ENCODE measurements around the gene DNAJB12.
"Not testable (repeated sequence)": the region's sequence is repeated elsewhere in the genome, so short reads cannot be mapped to it uniquely, and the experiment has no call there.

The DNAJB12 gene

GRCh38 chr10:72331575-72332422 is 22.9 kb downstream of the DNAJB12 start:
- DNase-seq (ENCODE audit: low read depth in 2 of 2): peak; percentile 92 to 96

GRCh38 chr10:72330069-72330426 is 24.7 kb downstream of the DNAJB12 start:
- no peak for DNase-seq (ENCODE audit: low read depth in 2 of 2)

DNA sequence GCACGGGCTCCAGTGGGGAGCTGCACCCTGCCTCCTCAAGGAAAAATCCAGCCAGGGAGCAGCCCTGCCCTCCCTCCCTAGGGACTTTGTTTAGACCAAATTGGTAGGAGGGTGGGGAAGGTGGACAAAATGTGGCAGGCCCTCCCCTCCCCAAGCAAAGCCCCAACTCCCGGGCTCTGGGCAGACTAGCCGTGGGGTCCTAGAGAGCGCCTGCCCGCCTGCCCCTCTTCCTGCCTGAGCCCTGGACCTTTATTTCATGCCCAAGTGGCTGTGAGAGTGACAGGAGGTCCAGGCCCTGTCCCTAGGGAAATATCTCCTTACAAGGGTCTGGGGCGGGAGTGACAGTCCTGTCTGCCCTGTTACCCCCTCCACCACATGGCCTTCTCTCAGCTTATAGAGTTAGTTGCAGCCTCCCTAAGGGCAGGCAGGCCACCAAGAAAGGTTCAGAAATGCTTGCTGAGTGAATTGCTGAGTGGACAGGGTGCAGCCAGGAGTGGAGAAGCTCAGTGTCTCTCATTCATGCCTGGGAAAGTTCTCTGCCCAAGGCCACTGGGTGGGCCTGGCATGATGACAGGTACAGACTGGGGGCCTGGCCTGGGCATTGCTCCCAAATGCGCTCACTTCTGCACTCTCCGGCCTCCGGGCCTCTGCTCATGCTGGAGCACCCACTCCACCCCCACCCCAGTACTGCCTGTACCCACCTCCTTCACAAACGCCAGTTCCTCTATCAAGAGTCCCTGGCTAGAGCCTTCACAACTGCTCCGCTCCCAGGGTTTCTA is 25.2 kb downstream of the DNAJB12 start:
- no peak for DNase-seq (ENCODE audit: low read depth in 2 of 2)

- DNase-seq (ENCODE audit: low read depth in 2 of 2): peak in 1 of 2 donors; percentile 63
Observed at GRCh38 chr10:72328829-72329204, 25.9 kb downstream of the DNAJB12 start.

- no peak for DNase-seq (ENCODE audit: low read depth in 2 of 2)
Observed at GRCh38 chr10:72328045-72328828, 26.5 kb downstream of the DNAJB12 start.

DNA sequence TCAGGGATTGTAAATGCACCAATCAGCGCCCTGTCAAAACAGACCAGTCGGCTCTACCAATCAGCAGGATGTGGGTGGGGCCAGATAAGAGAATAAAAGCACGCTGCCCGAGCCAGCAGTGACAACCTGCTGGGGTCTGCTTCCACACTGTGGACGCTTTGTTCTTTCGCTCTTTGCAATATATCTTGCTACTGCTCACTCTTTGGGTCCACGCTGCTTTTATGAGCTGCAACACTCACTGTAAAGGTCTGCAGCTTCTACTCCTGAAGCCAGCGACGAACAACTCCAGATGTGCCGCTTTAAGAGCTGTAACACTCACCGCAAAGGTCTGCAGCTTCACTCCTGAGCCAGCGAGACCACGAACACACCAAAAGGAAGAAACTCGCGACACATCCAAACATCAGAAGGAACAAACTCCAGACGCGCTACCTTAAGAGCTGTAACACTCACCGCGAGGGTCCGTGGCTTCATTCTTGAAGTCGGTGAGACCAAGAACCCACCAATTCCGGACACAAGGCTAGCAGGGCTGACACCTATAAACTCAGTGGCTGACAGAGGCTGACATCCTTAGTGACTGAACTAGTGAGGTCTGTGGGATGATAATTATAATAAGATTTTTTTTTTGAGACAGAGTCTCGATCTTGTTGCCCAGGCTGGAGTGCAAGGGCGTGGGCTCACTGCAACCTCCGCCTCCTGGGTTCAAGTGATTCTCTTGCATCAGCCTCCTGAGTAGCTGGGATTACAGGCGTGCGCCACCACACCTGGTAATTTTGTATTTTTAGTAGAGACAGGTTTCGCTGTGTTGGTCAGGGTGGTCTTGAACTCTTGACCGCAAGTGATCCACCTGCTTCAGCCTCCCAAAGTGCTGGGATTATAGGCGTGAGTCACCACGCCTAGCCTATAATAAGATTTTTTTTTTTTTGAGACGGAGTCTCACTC is 27.8 kb downstream of the DNAJB12 start:
- DNase-seq (ENCODE audit: low read depth in 2 of 2): peak in 1 of 2 donors; percentile 78

DNA sequence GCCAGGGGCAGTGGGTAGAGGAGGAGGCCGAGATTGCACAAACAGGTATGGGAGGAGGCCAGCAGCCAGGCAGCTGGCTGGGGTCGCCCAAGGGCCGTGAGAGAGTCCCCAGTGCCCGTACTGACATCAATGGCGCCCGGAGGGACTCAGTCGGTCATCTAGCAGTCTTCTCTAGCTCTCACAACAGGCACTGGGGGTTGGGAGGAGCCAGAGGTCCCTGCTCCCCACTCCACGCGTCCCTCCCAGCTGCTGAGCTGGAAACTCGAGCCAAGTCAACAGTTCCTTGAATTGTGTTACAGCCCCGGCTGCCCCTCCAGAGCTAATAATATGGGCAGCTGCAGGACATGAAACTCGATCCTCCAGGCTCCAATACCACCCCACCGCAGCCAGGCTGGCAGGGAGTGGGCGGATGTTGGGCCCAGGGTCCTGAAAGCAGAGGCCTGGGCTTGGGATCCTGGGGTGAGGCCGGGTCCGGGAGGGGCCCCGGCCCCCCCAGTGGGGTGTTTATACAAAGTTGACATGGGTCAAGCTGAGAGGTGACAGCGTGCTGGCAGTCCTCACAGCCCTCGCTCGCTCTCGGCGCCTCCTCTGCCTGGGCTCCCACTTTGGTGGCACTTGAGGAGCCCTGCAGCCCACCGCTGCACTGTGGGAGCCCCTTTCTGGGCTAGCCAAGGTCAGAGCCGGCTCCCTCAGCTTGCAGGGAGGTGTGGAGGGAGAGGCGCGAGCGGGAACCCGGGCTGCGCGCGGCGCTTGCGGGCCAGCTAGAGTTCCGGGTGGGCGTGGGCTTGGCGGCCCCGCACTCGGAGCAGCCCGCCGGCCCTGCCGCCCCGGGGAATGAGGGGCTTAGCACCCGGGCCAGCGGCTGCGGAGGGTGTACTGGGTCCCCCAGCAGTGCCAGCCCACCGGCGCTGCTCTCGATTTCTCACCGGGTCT is 29.2 kb downstream of the DNAJB12 start:
- DNase-seq (ENCODE audit: low read depth in 2 of 2): not testable (repeated sequence)

GRCh38 chr10:72323771-72324191 is 30.9 kb downstream of the DNAJB12 start:
- no peak for DNase-seq (ENCODE audit: low read depth in 2 of 2)

DNA sequence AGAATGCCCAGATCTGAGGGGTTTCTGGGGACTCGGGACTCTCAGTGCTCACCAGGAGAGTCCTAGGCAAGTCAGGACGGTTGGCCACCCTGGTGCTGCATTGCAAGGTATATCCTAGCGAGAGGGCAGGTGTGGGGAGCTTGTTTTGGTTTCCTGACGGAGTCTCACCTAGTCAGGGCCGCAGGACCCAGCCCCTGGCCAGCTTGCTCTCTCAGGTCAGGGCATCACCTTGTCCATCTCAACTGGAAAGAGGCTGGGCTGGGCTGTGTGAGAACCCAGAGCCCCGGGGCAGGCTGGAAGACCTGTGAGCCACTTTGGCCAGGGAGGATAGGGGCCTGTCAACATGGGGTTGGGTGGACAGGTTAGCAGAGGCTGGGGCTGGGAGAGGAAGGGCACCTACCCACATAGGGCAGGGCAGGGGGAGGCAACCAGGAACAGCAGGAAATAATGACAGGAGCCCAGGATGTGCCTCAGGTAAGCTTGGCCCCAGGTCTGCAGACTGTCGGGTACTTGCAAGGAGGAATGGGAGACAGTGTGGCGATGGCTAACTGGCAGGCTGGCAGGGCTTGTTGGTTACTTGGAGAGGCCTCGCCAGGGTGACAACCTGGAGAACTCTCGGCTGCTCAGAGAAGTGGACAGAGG is 31.5 kb downstream of the DNAJB12 start:
- DNase-seq (ENCODE audit: low read depth in 2 of 2): no peak

DNA sequence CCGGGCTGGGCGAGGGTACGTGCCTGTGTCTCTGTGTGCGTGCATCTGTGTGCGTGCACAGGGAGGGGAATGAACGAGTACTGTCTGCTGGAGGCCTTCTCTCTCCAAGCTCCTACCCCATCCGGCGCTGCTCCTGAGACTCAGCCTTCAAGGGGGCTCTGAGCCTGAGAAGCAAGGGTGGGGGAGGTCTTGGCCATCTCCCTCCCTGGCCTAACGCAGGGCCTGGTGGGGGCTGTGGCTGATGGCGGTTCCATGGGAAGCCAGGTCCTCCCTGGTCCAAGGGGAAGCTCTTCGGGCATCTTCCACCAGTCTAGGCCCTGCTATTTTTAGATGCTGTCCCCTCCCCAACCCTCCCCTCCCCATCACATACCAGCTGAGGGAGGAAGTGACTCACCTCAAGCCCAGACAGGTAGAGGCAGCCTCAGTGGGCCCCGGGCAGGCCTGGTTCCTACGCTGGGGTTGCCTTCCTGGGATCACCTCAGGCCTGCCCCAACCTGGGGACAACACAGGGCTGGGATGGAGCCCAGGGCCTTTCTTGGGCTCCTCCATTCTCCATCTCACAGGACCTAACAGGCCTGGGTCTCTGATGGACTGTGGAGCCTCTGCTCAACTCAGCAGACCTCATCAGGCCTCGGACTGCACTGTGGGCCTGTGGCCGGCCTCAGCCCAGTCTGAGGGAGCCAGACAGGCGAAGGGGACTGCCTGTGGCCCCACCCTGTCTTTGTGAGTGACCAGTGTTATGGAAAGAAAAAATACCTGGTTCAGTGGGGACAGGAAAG is 32.2 kb downstream of the DNAJB12 start:
- DNase-seq (ENCODE audit: low read depth in 2 of 2): no peak

DNA sequence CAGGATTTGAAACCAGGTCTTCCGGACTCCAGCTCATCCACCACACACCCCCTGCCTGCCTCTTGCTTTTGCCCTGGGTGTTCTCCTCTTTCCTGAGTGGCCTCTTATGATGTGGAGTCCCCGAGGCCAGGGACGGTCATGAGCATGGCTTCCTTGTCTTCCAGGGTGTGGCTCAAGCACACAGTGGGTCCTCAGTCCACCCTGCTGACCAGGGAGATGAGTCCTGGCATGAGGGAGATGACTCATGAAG is 32.8 kb downstream of the DNAJB12 start:
- no peak for DNase-seq (ENCODE audit: low read depth in 2 of 2)

DNA sequence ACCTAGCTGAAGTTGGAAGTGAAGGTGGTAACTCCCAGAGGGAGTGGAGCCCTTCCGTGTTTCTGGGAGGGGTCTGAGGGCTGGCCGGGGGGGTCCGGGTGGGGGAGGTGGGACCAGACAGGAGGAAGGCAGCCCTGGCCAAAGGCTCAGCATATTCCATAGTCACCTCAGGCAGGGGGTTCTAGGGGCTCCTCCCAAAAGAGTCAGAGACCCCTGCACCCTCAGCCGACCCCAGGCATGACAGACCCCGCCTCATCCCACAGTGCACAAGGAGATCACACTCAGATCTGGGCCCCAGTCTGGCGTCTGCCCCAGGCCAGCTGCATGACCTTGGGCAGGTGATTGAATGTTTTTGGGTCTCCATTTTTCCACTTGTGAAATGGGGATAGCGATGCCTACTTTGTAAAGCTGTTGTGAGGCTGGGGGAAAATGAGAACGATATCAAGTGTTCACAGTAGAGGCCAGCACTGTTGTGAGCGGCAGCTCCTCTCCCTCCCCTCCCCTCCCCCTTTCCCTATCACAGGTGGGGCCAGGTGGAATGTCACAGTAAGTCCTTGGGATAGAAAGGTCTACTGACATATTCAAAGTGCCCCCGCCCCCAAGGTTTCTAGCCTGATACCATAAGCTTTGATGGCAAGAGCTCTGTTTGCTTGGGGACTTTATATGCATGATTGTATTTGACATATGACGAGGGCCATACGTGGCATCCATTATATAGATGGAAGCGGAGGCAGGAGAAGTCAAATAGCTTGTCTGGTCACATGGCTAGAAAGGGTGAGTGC is 33.3 kb downstream of the DNAJB12 start:
- DNase-seq (ENCODE audit: low read depth in 2 of 2): no peak

- DNase-seq (ENCODE audit: low read depth in 2 of 2): peak in 1 of 2 donors; percentile 75
Observed at GRCh38 chr10:72320676-72321247, 34.0 kb downstream of the DNAJB12 start.

DNA sequence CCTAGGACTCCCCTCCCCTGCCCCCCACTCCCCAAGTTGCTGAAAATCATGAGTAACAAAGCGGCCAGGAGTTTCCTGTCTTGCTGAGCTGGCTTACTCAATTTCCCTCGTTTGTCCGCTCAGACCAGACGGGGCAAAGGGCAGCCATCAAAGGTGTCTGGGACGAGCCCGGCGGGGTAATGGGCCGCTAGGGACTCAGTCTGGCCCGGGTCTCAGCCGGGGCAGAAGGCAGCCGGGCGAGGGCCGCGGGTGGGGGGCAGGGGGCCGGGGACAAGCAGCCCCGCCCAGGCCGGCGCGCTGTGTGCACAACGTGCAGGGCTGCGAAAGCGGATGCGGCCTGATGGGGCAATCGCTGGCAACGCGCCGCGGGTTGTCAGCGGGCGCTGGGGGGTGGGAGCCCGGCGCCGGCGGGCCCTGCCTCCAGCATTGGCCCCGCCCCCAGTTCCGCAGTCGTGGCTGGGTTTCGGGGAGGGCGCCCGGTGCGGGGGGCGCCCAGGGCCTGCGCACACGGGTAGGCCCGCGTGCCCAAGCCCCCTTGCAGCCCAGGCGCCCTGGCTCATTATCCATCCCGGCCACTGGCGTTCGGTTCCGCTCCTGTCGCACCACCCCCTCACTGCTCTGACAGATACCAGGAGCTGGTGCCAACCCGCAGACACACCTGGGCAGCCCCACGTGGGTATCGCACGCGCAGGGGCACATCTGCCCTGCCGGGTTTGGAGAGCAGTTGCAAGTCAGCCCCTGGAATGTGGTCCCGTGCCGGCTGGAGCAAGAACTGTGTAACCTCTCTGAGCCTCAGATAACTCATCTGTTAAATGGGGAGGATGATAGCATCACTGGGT is 35.1 kb downstream of the DNAJB12 start:
- DNase-seq (ENCODE audit: low read depth in 2 of 2): peak; percentile 87 to 89

GRCh38 chr10:72318418-72319262 is 36.1 kb downstream of the DNAJB12 start:
- no peak for DNase-seq (ENCODE audit: low read depth in 2 of 2)

Data from stimulated activated CD8-positive, alpha-beta memory T cell treated with anti-CD3 and anti-CD28 coated beads, Interleukin-15, amount 100 ng/mL, for 48 hours (primary cell).